K562 (cell line): ENCODE measurements around the gene STK25. TPM values are rescaled to one million over a fixed set of nuclear protein-coding genes. Genes with fewer than 3 reads are reported as not detected.

Experiments
- CBX3 ChIP-seq, 2 experiments: IDR thresholded peaks; 1 replicate in 1 of 2; 2 replicates in 1 of 2; pipeline ENCODE4 v1.6.1; 2012; ENCODE audit warnings: inconsistent platforms in 2 of 2, low read length in 2 of 2, borderline replicate concordance in 1 of 2, control low read depth in 1 of 2
- E2F3 ChIP-seq: fragments of 250-450 bp; sonication (Bioruptor Pico); IDR thresholded peaks from 2 replicates; pipeline ENCODE4 v1.4.0; 2020; ENCODE audit warnings: mild to moderate bottlenecking
- E2F6 ChIP-seq, 2 experiments: IDR thresholded peaks; 2 replicates each; pipeline ENCODE4 v1.6.1; 2011; ENCODE audit warnings: borderline replicate concordance in 1 of 2, control low read depth in 1 of 2, low read depth in 1 of 2, low read length in 1 of 2, mild to moderate bottlenecking in 1 of 2, mixed read lengths in 1 of 2, moderate library complexity in 1 of 2; ENCODE audit not compliant: insufficient read depth in 1 of 2, insufficient read length in 1 of 2, poor library complexity in 1 of 2, severe bottlenecking in 1 of 2; ENCODE audit errors: extremely low read depth in 1 of 2
- EGR1 ChIP-seq: fragments of 450-650 bp; conservative IDR thresholded peaks from 2 replicates; pipeline ENCODE4 v1.6.1; 2017; ENCODE audit warnings: mild to moderate bottlenecking
- KDM5B ChIP-seq: fragments of 200-600 bp; sonication (generic); IDR thresholded peaks from 2 replicates; pipeline ENCODE4 v1.6.1; 2012; ENCODE audit warnings: low read depth, mild to moderate bottlenecking, moderate library complexity, low read length, control low read depth, inconsistent platforms; ENCODE audit not compliant: insufficient replicate concordance
- MCM2 ChIP-seq: fragments of 450-650 bp; IDR thresholded peaks from 2 replicates; pipeline ENCODE4 v1.6.1; 2017; ENCODE audit warnings: low read depth, mild to moderate bottlenecking
- NCOR1 ChIP-seq: fragments of 450-650 bp; IDR thresholded peaks from 2 replicates; pipeline ENCODE4 v1.6.1; 2016; ENCODE audit warnings: mild to moderate bottlenecking, moderate library complexity
- PHF20 ChIP-seq: fragments of 450-650 bp; IDR thresholded peaks from 2 replicates; pipeline ENCODE4 v1.6.1; 2018; ENCODE audit not compliant: partially characterized antibody
- RBM39 ChIP-seq: fragments of 200-400 bp; formaldehyde crosslinking; optimal IDR thresholded peaks from 2 replicates; pipeline ENCODE3; 2018; ENCODE audit warnings: low read depth, low read length
- SETDB1 ChIP-seq: IDR thresholded peaks from one replicate; pipeline ENCODE4 v1.6.1; 2012; ENCODE audit warnings: low read length, control low read depth, inconsistent platforms
- SOX6 ChIP-seq: fragments of 450-650 bp; IDR thresholded peaks from 2 replicates; pipeline ENCODE4 v1.6.1; 2014; ENCODE audit warnings: mild to moderate bottlenecking
- TBP ChIP-seq: optimal IDR thresholded peaks from 2 replicates; pipeline ENCODE3; 2011; ENCODE audit warnings: low read depth, low read length, improper control_type of control experiment
- TRIM28 ChIP-seq: fragments of 450-650 bp; IDR thresholded peaks from 2 replicates; pipeline ENCODE4 v1.6.1; 2017
- ZBTB40 ChIP-seq, 2 experiments: fragments of 450-650 bp in 1 of 2; sonication (generic) in 1 of 2; formaldehyde crosslinking in 1 of 2; IDR thresholded peaks; 2 replicates each; pipeline versions ENCODE4 v1.7.1 to v1.9.0; 2016 to 2022; ENCODE audit warnings: inconsistent platforms in 1 of 2, mild to moderate bottlenecking in 1 of 2, missing genetic modification reagents in 1 of 2
- ZBTB7A ChIP-seq: IDR thresholded peaks from 2 replicates; pipeline ENCODE4 v1.6.1; 2011; ENCODE audit warnings: low read depth, mild to moderate bottlenecking, low read length, moderate library complexity, borderline replicate concordance; ENCODE audit not compliant: control insufficient read depth
- ZNF395 ChIP-seq: fragments of 200-800 bp; sonication (Bioruptor generic); IDR thresholded peaks from 2 replicates; pipeline ENCODE4 v1.6.1; 2017; ENCODE audit warnings: missing genetic modification characterization, missing compliant biosample characterization
- polyA plus RNA-seq, 8 experiments: library from polyadenylated mRNA; depleted of rRNA in 4 of 8; stranded (reverse) in 5 of 8; unstranded in 3 of 8; fragments of >200 nt; fragmentation: Nextera tagmentation in 2 of 8; fragmentation: Illumina TruSeq in 1 of 8; extraction: Ambion mirVana in 2 of 8; extraction: Trizol in 1 of 8; gene quantifications; 2 replicates each; pipeline versions ENCODE4 v1.2.1 to v1.2.3, GENCODE V29; 2011 to 2014; ENCODE audit warnings: inconsistent platforms in 1 of 8, missing spikeins in 1 of 8
- total RNA-seq, 7 experiments: library from RNA; depleted of rRNA in 6 of 7; stranded (reverse); fragments of >200 nt in 6 of 7; fragmentation: Illumina TruSeq in 2 of 7; extraction: Trizol in 2 of 7; gene quantifications; 2 replicates each; pipeline versions ENCODE4 v1.2.1 to v1.2.3, GENCODE V29; 2011 to 2021; ENCODE audit warnings: low replicate concordance in 1 of 7

The STK25 gene
- total and polyA plus RNA-seq, 9 of the 15 experiments (the other 6 are each of a cell fraction or from before 2014, with no cell fraction given), result 5.4 to 177 (median 116) TPM

- TF ChIP-seq E2F6 (IDR thresholded peaks at IDR 0.05; ENCODE audit: borderline replicate concordance in 1 of 2, extremely low read depth in 1 of 2, insufficient read depth in 1 of 2, insufficient read length in 1 of 2, low read depth in 1 of 2, low read length in 1 of 2, poor library complexity in 1 of 2, severe bottlenecking in 1 of 2) (peak; percentile 85 to 92), ZNF395 (CRISPR knock-in tag) (no peak), NCOR1 (no peak), EGR1 (0 out of 2 replicates have a peak, but pooled peaks have one; percentile 3), E2F3 (CRISPR knock-in tag) (no peak), TBP (peak; percentile 57), TRIM28 (no peak), RBM39 (no peak), ZBTB40 (IDR thresholded peaks at IDR 0.05) (0 out of 2 replicates have a peak, but pooled peaks have one; percentile 20), ZBTB40 (CRISPR knock-in tag; IDR thresholded peaks at IDR 0.05) (no peak), SETDB1 (no peak), SOX6 (no peak), KDM5B (peak; percentile 49), MCM2 (no peak), ZBTB7A (no peak), CBX3 (IDR thresholded peaks at IDR 0.05; ENCODE audit: borderline replicate concordance in 1 of 2, low read length in 2 of 2) (peak in 1 of 2 experiments; percentile 33; a peak in 1 of 3 replicates), PHF20 (peak; percentile 76)
Observed at GRCh38 chr2:241540771-241541561, 32.6 kb upstream of the STK25 start (continued).
